ENCODE results near the gene ERCC6.

The ERCC6 gene

DNA sequence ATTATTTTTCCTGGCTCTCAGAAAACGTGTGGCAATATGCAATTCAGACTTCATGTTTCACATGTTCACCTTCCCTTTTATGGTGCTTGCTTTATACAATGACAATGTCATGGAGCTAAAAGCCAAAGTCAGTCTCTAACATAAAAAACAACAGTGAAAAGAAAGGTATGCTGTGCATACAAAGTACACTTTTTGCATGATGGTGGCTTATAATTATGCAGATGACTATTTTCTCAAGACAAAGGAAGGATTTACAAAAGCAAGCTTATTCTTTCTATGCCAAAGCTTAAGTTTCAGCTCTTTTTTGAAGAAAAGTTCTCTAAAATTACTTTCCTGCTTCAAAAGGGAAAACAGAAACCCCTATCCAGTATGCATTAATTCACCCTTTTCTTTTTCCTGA, 15.6 kb downstream of the ERCC6 start:
- no peaks in the 10 kb centered on the region for H3K4me1 ChIP-seq (ENCODE audit: control insufficient read depth, low read length)
- no peak overlapping the region for H3K27ac ChIP-seq (ENCODE audit: low read depth, low read length)
- no peak overlapping the region for H3K4me2 ChIP-seq (ENCODE audit: low read length)
- peaks cover 4% of the 10 kb centered on the region; the same call in 1 of the 2 replicates for H3K79me2 ChIP-seq (ENCODE audit: control insufficient read depth, low read length)
- no peak overlapping the region for H3K4me3 ChIP-seq (ENCODE audit: low read length)
- TF ChIP-seq, protein P1, sequence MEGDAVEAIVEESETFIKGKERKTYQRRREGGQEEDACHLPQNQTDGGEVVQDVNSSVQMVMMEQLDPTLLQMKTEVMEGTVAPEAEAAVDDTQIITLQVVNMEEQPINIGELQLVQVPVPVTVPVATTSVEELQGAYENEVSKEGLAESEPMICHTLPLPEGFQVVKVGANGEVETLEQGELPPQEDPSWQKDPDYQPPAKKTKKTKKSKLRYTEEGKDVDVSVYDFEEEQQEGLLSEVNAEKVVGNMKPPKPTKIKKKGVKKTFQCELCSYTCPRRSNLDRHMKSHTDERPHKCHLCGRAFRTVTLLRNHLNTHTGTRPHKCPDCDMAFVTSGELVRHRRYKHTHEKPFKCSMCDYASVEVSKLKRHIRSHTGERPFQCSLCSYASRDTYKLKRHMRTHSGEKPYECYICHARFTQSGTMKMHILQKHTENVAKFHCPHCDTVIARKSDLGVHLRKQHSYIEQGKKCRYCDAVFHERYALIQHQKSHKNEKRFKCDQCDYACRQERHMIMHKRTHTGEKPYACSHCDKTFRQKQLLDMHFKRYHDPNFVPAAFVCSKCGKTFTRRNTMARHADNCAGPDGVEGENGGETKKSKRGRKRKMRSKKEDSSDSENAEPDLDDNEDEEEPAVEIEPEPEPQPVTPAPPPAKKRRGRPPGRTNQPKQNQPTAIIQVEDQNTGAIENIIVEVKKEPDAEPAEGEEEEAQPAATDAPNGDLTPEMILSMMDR (IDR thresholded peaks at IDR 0.05; ENCODE audit: low read depth, low read length, poor library complexity, severe bottlenecking): no peak
- H3K36me3 ChIP-seq (ENCODE audit: control insufficient read depth, low read length): peaks cover 51% of the 10 kb centered on the region
- no peaks in the 10 kb centered on the region for H3K9me2 ChIP-seq (replicated peaks; ENCODE audit: control insufficient read depth, low read length)
- H3F3A ChIP-seq (ENCODE audit: control insufficient read depth, insufficient read depth): no peaks in the 10 kb centered on the region
- no peaks in the 10 kb centered on the region for H3K27me3 ChIP-seq (ENCODE audit: control insufficient read depth, low read length)
- H3K9me3 ChIP-seq (ENCODE audit: control insufficient read depth, insufficient read depth, low read length): no peaks in the 10 kb centered on the region
- H4K20me1 ChIP-seq (ENCODE audit: control insufficient read depth, insufficient read depth, low read depth, low read length): peaks cover 3% of the 10 kb centered on the region

DNA sequence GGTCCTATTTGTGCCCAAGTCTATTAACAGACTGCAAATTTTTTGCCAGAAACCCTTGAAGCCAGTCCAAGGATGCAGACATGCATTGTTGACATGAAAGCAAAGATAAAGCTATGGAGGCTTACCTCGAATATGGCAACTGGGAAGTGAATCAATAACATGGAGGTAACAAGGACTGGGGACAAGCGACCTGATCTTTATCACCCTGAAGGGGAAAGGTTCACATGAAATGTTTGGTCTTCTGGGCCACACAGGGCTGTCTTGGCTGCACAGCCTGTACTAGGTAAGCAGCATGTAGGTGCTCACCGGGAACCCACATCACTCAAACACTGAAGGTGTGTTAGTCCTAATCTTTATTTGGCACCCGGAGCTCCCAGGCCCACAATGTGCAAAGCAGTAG, 17.9 kb downstream of the ERCC6 start:
- Histone ChIP-seq H3K4me3 (ENCODE audit: low read length) (no peak overlapping the region), H3K9me2 (replicated peaks; ENCODE audit: control insufficient read depth, low read length) (no peaks in the 10 kb centered on the region), H3K9me3 (ENCODE audit: control insufficient read depth, insufficient read depth, low read length) (no peaks in the 10 kb centered on the region), H4K20me1 (ENCODE audit: control insufficient read depth, insufficient read depth, low read depth, low read length) (peaks cover 3% of the 10 kb centered on the region), H3F3A (ENCODE audit: control insufficient read depth, insufficient read depth) (no peaks in the 10 kb centered on the region), H3K4me1 (ENCODE audit: control insufficient read depth, low read length) (no peaks in the 10 kb centered on the region), H3K79me2 (ENCODE audit: control insufficient read depth, low read length) (peaks cover 4% of the 10 kb centered on the region; the same call in 1 of the 2 replicates), H3K27ac (ENCODE audit: low read depth, low read length) (no peak overlapping the region), H3K27me3 (ENCODE audit: control insufficient read depth, low read length) (no peaks in the 10 kb centered on the region), H3K36me3 (ENCODE audit: control insufficient read depth, low read length) (peaks cover 36% of the 10 kb centered on the region), H3K4me2 (ENCODE audit: low read length) (no peak overlapping the region)
- no peak for TF ChIP-seq EZH2phosphoT487 (IDR thresholded peaks at IDR 0.05; ENCODE audit: borderline replicate concordance, low read length)
- TF ChIP-seq, protein P1 (IDR thresholded peaks at IDR 0.05; ENCODE audit: low read depth, low read length, poor library complexity, severe bottlenecking): no peak

- H4K20me1 ChIP-seq (ENCODE audit: control insufficient read depth, insufficient read depth, low read depth, low read length): peaks cover 3% of the 10 kb centered on the region
- no peaks in the 10 kb centered on the region for H3K4me1 ChIP-seq (ENCODE audit: control insufficient read depth, low read length)
- H3K79me2 ChIP-seq (ENCODE audit: control insufficient read depth, low read length): peaks cover 4% of the 10 kb centered on the region; the same call in 1 of the 2 replicates
- H3F3A ChIP-seq (ENCODE audit: control insufficient read depth, insufficient read depth): no peaks in the 10 kb centered on the region
- H3K27me3 ChIP-seq (ENCODE audit: control insufficient read depth, low read length): no peaks in the 10 kb centered on the region
- H3K36me3 ChIP-seq (ENCODE audit: control insufficient read depth, low read length): peaks cover 34% of the 10 kb centered on the region
- no peaks in the 10 kb centered on the region for H3K9me3 ChIP-seq (ENCODE audit: control insufficient read depth, insufficient read depth, low read length)
- no peaks in the 10 kb centered on the region for H3K9me2 ChIP-seq (replicated peaks; ENCODE audit: control insufficient read depth, low read length)
- H3K4me2 ChIP-seq (ENCODE audit: low read length): no peak overlapping the region
- H3K4me3 ChIP-seq (ENCODE audit: low read length): no peak overlapping the region
- no peak overlapping the region for H3K27ac ChIP-seq (ENCODE audit: low read depth, low read length)
- no peak for TF ChIP-seq EZH2phosphoT487 (IDR thresholded peaks at IDR 0.05; ENCODE audit: borderline replicate concordance, low read length)
- TF ChIP-seq, protein P1 (IDR thresholded peaks at IDR 0.05; ENCODE audit: low read depth, low read length, poor library complexity, severe bottlenecking): no peak
Observed at GRCh38 chr10:49520122-49520775, 18.7 kb downstream of the ERCC6 start.
